ENCODE data around the gene CD200. TPM values are rescaled to one million over a fixed set of nuclear protein-coding genes. Genes with fewer than 3 reads are reported as not detected.
"Not testable (repeated sequence)": the region's sequence is repeated elsewhere in the genome, so short reads cannot be mapped to it uniquely, and the experiment has no call there.

The CD200 gene
- total RNA-seq, 1 donor from 2014 or later: 9.4 TPM

- intact Hi-C loops (cut with micrococcal nuclease): loop anchor here (5.0 kb wide), 1 partner anchor 78 kb away; no protein-coding TSS in a partner anchor
Observed at GRCh38 chr3:112384769-112385168, 51.8 kb downstream of the CD200 start.

- intact Hi-C loops (cut with micrococcal nuclease): no loop called here
Observed at GRCh38 chr3:112388972-112389371, 56.0 kb downstream of the CD200 start.

- intact Hi-C loops (cut with micrococcal nuclease): no loop called here
Observed at GRCh38 chr3:112389961-112390360, 57.0 kb downstream of the CD200 start.

GRCh38 chr3:112390783-112391641 is 58.1 kb downstream of the CD200 start:
- intact Hi-C loops (cut with micrococcal nuclease): no loop called here

GRCh38 chr3:112391648-112392047 is 58.7 kb downstream of the CD200 start:
- intact Hi-C loops (cut with micrococcal nuclease): no loop called here

GRCh38 chr3:112392393-112393359 is 59.7 kb downstream of the CD200 start:
- intact Hi-C loops (cut with micrococcal nuclease): no loop called here

GRCh38 chr3:112393360-112393728 is 60.4 kb downstream of the CD200 start:
- intact Hi-C loops (cut with micrococcal nuclease): no loop called here

GRCh38 chr3:112394003-112394640 is 61.2 kb downstream of the CD200 start:
- intact Hi-C loops (cut with micrococcal nuclease): no loop called here

- intact Hi-C loops (cut with micrococcal nuclease): no loop called here
Observed at GRCh38 chr3:112395181-112395895, 62.4 kb downstream of the CD200 start.

GRCh38 chr3:112395896-112396290 is 62.9 kb downstream of the CD200 start:
- intact Hi-C loops (cut with micrococcal nuclease): no loop called here

GRCh38 chr3:112397556-112397955 is 64.6 kb downstream of the CD200 start:
- intact Hi-C loops (cut with micrococcal nuclease): no loop called here

- intact Hi-C loops (cut with micrococcal nuclease): no loop called here
Observed at GRCh38 chr3:112399064-112399463, 66.1 kb downstream of the CD200 start.

- intact Hi-C loops (cut with micrococcal nuclease): not testable (repeated sequence)
Observed at GRCh38 chr3:112399554-112399953, 66.6 kb downstream of the CD200 start.

GRCh38 chr3:112400317-112400716 is 67.4 kb downstream of the CD200 start:
- intact Hi-C loops (cut with micrococcal nuclease): not testable (repeated sequence)

- intact Hi-C loops (cut with micrococcal nuclease): no loop called here
Observed at GRCh38 chr3:112401617-112402016, 68.7 kb downstream of the CD200 start.

- intact Hi-C loops (cut with micrococcal nuclease): no loop called here
Observed at GRCh38 chr3:112403103-112403502, 70.1 kb downstream of the CD200 start.

- intact Hi-C loops (cut with micrococcal nuclease): not testable (repeated sequence)
Observed at GRCh38 chr3:112404924-112405549, 72.1 kb downstream of the CD200 start.

GRCh38 chr3:112405845-112406244 is 72.9 kb downstream of the CD200 start:
- intact Hi-C loops (cut with micrococcal nuclease): no loop called here

GRCh38 chr3:112407214-112407887 is 74.4 kb downstream of the CD200 start:
- intact Hi-C loops (cut with micrococcal nuclease): no loop called here
